ENCODE measurements around the gene MED27.

Gene MED27

DNA sequence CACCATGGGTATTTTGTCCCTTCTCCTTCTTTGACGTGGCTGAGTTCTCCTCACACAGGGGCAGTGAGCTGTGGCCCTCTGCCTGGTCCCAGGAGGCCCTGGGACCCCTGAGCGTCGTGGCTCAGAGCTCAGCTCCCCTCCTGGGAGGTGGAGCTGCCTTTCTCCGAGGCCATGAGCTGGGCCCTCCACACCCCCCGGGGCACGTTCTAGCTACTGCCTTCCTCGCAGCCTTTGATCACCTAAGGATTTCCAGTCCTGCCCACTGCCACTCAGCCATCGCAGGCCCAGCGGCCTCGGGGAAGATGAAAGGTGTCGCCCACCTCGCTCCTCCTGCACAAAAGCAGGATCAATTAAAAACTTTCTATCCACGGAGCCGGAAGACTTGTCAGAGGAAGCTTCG lies 244.9 kb downstream of the MED27 start:
- DNase-seq (ENCODE audit: low spot score) = no peak

DNA sequence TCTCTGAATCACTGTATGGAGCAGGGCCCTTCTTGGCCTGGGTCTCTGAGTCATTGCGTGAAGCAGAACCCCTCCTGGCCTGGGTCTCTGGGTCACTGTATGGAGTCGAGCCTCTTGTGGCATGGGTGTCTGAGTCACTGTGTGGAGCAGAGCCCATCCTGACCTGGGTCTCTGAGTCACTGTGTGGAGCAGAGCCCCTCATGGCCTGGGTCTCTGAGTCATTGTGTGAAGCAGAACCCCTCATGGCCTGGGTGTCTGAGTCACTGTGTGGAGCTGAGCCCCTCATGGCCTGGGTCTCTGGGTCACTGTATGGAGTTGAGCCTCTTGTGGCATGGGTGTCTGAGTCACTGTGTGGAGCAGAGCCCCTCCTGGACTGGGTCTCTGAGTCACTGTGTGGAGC lies 245.8 kb downstream of the MED27 start:
- DNase-seq (ENCODE audit: low spot score) = no peak

DNA sequence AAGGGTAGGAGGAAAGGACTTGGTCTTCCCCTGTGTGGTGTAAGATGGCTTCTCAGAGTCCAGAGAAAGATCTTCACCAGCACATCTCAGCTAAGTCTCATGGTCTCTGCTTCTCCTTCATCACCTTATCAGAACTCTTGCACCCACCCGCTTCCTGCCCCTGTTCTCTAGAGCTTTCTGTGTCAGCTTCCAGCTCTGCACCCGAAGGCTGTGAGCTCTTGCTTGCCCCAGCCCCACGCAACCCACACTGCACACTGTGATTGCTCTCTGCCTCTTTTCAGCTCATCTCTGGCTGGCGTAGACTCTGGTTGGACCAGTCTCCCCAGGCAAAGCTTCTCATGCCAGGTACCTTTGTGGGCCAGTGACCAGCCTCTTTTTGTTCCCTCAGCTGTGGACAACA lies 246.6 kb downstream of the MED27 start:
- no peak for DNase-seq (ENCODE audit: low spot score)

DNA sequence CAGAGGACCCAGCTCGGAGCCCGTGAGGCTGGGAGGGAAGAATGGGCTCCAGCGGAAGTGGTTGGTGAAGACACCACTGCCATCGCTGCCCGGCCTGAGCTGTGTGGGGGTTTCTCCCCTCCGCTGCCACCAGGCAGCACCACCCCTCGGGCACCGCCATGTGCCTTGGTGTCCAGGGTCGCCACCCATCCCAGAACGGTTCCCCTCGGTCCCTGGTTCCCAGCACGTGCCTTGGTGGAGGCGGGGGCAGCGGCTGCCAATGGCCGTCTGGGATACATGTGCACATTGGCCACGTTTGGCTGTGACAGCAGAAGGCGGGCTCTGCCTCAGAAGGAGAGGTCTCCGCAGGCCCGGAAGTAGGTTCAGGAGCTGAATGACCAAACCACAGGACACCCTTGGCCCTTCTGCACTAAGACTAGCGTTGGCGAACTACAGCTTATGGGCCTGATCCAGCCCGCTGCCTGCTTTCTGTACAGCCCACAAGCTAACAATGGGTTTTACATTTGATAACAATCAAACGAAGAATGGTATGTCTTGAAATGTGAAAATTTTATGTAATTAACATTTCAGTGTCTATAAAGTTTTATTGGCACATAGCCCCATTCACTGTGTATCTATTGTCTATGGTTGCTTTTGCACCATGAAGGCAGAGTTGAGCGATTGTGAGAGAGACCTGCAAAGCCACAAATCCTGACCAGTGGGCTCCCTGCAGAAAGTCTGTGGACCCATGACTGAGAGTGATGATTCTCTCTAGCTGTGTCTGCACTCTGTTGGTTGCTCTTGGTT lies 248.1 kb downstream of the MED27 start:
- no peak for DNase-seq (ENCODE audit: low spot score)

DNA sequence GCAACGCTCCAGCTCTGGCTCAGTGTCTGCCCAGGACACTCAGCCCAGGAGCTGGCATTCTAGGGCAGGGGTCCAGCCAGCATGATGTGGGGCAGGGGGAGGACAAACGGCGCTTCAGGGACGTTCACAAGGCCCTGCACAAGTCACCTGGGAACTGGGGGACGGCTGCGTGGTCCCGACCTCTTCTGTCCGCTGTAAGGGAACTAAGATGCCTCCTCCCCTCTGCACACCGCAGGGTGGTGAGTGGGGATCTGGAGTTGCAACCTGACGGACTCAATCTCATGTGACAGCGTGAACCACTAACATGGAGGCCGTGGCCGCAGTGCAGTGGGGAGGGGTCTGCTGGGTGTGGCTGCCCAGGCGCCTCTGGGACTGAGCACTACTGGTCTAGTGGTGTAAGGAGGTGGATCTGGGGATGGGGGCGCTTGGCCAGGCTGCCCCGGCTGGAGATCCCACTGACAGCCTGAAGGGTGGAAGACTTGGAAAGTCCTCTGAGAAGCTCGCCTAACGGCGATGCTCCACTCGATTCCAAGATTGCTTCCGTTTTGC lies 251.8 kb downstream of the MED27 start:
- no peak for DNase-seq (ENCODE audit: low spot score)

DNA sequence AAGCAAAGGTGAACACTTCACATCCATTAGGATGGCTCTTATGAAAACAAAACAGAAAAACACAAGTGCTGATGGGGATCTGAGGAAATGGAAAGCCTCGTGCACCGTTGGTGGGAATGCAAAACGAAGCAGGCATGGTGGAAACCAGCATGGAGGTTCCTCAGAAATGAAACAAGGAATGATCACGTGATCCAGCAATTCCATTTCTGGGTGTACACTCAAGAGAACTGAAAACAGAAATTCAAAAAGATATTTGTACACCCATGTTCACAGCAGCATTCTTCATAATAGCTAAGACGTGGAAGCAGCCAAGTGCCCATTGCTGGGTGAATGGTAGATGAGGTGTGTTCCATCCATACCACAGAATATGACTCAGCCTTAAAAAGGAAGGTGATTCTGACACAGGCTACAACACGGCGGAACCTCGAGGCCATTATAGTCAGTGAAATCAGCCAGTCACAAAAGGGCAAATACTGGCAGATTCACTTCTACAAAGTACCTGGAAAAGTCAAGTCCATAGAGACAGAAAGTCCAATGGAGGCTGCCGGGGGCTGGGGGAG lies 252.6 kb downstream of the MED27 start:
- DNase-seq (ENCODE audit: low spot score) = no peak

DNA sequence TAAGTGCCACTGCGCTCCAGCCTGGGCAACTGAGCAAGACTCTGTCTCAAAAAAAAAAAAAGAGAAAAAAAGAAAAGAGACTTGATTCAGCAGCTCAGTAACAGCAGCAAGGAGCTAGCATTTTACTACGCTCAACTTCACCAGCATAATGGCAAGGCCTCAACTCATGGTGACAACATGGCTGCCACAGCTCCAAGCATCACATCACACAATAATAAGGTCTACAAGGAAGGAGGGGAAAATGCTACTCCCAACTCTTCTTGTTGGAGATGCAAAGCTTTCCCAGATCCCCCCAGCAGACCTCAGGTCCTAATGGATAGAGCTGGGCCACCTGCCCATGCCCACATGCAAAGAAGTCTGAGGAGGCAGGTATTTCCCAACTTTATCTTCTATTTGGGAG lies 253.6 kb downstream of the MED27 start:
- DNase-seq (ENCODE audit: low spot score) = no peak

DNA sequence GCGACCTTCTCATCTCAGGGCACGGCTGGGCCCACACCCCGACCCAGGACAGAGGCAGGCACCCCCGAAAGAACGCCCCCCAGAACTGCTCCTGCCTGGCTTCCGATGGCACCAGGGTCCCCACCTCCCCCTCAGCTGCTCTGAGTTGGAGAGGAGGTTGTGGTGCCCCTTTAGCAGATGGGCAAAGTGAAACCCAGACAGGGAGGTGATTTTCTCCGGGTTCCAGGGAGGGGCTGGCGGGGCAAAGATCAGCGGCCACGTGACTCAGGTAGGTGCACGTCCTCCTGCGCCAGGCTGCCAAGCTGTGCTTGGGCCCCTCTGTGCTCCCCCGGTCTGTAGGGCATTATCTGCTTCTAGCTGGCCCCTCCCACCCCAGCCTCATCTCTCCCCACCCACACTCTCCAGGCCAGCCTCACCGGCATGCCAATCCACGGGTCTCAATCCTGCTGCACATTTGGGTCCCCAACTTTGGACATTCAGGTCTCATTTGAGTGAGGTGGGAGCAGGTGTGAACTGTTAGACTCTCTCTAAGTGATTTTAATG lies 254.6 kb downstream of the MED27 start:
- DNase-seq (ENCODE audit: low spot score) = no peak

DNA sequence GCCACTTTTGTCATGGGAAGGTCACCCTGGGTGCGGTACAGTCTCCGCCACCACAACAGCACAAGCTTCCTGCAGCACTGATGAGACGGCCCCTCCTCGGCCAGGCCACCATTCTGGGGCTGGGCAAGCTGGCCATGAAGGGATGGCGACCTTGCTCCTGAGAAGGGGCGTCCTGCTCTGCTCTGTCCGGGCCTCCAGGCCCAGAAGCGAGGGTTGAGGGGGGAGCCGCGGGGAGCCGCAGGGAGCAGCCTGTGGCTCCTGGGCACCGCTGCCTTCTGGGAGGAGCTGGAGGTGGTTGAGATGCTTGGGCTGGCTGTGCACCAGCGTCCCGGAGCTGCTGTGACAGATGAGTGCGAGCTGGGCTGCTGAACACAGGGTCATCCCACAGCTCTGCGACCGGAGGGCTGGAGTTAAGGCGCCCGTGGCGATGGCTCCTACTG lies 255.5 kb downstream of the MED27 start:
- no peak for DNase-seq (ENCODE audit: low spot score)

DNA sequence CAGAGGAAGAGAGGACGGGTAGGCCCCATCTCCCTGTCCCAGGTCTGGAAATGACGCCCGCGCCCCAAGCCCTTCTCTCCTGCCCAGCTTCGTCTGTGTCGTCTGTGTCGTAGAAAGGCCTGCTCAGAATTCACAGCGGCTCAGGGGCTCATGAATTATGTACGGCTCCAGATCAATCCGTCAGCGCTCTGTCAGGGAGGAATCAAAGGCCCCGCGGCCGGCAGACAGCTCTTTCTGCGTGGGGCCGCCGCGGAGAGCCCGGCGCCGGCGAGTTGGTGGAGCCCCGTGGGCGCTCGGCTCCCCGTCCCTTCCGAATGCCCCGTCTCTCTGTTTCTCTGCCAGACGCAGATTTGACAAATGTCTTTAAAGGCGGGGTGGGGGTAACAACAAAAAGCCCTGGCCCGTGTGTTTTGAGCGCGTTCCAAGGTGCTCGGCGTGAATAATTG lies 255.9 kb downstream of the MED27 start:
- no peak for DNase-seq (ENCODE audit: low spot score)

DNA sequence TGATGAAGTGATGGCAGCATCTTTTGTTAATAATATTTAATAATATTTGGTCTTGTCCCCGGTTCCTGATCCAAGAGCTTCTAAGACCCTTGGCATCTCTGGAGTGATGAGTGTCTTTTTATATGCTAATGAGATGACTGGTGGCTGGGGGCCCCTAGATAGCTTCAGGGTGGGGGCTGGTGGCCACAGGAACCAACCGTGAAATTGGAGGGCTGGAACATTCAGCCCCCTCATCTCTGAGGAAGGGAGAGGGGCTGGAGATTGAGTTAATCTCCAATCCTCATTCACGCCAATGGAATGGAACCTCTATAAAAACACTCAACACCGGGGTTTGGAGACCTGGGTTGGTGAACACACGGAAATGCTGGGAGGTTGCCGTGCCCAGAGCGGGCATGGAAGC lies 261.6 kb downstream of the MED27 start:
- DNase-seq (ENCODE audit: low spot score) = no peak

DNA sequence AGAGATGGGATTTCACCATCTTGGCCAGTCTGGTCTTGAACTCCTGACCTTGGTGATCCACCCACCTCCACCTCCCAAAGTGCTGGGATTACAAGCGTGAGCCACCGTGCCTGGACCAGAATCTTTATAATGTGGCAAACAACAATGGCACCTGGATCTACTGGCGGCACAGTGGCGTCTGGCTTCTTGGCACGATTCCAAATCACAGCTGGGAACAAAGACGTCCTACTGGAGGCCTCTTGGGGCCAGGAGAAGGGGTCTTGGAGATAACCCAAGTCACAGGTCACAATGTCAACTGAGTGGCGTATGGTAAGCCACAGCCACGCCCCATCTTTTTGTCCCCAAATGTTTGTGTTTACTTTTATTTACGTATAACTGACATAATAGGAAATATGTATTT lies 262.0 kb downstream of the MED27 start:
- DNase-seq (ENCODE audit: low spot score) = no peak

DNA sequence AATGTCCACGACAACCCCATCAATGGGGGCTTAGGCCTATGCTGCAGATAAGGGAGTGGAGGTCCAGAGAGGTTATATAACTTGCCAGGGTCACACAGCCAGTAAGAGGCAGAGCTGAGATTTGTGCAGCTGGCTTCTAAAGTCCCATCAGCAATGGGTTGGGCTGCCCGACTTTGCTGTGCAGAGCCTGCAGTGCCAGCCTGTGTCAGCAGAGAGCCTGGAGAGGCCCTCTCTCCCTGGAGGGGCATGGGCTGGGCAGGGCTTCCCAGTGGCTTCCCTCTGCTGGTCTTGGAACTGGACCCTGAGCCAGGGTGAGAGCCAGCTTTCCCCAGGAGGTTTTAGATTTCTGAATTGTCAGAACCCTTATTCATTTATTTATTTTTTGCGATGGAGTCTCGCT lies 262.6 kb downstream of the MED27 start:
- DNase-seq (ENCODE audit: low spot score) = no peak

DNA sequence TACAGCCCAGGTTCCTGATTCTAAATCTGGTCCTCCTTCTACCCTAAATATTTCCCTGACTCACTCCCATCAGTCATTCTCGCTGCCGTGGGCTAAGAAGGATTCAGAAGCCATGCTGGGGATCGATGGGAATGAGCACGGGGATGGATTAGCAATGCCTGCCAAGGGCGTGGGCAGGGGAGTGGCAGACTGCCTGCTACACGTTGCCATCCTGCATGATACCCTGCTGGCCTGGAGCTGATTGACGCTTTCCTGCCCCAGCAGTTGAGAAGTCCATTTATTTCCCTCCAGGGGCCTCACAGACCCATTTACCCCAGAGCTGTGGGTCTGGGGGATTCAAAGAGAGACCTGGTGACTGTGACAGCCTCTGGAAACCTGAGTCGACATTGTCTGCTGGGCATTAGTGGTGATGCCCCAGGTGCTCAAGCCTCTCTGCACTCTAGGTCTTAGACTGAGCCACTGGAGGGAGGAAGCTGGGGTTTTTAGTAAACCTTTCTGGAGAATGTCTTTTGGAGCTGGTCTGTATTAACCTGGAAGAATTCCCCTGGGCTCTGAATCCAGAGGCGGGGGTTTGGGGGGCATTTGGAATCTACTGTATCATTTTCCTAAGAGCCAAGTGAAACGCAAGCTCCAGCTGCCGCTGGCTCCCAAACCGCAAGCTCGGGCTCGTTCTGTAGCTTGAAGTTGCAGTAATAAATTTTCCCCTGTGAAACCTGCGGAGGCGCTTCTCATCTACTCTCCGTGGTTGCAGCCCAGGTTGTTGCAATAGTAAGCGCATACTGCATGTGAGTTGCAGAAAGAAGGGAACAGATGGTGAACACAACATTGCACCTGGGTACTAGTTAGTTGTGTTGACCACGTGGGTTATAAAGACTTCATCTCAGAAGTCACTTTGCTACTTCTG lies 263.4 kb downstream of the MED27 start:
- no peak for DNase-seq (ENCODE audit: low spot score)

DNA sequence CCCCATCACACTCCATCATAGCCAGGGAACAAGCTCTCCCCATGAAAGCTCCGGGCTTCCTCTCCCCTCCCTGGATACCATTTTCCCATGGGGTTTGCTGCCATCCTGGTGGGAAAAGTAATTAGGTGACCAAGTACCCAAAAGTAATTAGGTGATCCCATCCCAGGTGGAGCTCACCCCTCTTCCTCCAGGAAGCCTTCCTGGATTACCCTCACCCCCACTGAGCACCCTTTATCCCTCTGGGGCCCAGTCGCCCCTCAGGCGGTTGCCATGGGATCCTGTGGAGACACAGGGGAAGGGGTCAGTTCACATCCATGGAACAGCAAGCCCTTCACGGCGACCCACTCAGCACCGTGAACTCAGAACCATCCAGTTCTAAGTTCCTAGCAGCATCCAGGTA lies 265.0 kb downstream of the MED27 start:
- DNase-seq (ENCODE audit: low spot score) = no peak

DNA sequence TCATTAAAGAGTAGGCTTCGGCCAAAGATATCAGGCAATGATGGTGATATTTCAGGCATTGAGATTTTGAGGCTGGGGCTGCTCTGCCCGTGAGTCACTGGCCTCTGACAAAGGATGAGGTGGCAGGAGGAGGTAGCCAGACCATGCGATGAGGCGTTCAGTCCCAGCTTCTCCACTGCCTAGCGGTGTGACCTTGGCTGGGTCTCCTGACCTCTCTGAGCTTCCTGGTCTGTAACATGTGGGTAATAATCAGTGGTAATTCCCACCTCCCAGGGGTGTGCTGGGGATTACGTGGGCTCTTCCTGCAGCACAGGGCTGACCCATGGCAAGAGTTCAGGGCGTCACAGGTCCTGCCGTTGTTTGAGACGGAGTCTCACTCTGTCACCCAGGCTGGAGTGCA lies 266.6 kb downstream of the MED27 start:
- DNase-seq (ENCODE audit: low spot score) = no peak

DNA sequence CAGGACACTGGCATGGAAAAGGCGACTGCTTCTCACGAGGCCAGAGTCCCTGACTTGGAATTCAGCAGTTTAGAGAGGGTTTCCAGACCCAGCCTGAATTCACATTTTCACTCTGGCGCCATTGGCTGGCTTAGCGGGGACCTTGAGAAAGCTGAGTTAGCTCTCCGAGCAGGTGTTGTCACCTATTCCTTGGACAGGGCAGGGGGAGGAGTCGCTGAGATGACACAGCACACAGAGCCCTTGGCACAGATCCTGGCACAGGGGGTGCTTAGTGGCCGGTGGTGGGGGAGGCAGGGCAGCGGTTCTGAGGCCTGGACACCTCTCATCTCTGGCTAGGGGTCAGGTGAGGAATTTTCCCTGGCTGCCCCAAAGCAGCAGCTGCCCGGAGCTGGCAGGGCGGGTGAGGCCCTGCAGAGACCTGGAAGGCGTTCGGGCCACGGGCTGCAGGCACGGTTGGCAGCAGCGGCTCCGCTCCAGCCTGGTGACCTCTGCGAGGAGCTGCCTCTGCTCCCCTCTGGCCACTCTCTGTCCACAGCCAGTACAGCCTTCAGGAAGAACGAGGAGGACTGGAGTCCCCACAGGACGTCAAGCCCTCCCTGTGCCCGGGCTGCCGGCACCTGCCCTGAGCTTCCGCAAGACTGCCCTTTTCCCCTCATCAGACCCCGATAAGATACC lies 267.4 kb downstream of the MED27 start:
- no peak for DNase-seq (ENCODE audit: low spot score)

DNA sequence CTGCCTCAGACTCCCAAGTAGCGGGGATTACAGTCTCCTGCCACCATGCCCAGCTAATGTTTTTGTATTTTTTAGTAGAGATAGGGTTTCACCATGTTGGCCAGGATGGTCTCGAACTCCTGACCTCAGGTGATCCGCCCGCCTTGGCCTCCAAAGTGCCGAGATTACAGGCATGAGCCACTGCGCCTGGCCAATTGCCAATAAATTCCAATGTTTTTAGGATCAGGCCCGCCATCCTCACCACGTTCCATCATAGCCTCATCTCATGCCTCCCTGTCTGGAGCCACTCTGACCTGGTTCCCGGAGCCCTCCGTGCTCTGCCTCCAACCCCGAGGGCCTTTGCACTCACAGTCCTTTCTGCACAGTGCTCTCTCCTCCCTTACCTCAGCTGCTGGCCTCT lies 268.3 kb downstream of the MED27 start:
- no peak for DNase-seq (ENCODE audit: low spot score)

DNA sequence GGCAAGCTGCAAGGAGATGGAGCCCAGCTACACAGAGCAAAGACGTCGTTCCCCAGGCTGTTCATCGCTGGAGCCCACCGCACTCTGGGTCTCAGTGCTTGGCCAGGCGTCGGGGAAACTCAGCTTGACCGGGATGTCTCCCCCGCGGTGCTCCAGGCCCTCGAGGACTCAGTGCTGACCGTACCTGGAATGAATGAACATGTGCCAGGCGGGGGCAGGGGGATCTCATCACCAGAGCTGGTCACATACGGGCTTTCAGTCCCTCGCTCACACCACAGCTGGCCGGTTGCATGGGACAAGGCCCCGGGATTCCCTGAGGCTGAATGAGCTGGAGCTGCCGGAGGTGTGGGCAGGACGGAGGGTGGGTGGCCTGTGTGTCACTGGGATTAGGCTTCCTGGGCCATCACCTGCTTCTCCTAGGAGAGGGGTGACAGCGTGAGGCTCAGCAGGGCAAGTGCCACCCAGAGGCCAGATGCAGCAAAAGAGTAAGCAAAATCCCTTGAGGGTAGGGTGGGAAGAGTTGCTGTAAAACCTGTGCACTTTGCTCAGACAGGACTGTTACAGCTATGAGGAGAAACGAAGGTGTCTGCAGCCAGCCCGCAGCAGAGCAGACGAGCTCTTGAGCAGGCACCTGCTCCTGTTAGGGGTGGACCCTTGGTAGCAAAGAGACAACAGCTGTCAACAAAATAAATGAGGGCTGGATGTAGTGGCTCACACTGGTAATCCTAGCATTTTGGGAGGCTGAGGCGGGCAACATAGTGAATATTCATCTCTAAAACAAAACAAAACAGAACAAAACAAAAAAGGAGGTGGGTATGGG lies 269.1 kb downstream of the MED27 start:
- no peak for DNase-seq (ENCODE audit: low spot score)
